Gastrocnemius medialis (tissue), 4 donors: ENCODE data around the gene CCDC174.

Source experiments
- CTCF ChIP-seq, 5 experiments: fragments of 450-650 bp in 3 of 5; fragments of 200-600 bp in 2 of 5; sonication (generic) in 2 of 5; IDR thresholded peaks in 4 of 5; conservative IDR thresholded peaks in 1 of 5; 1 replicate in 4 of 5; 2 replicates in 1 of 5; pipeline ENCODE4 v1.5.1; 2016 to 2019; ENCODE audit warnings: antibody characterized with exemption in 5 of 5, mild to moderate bottlenecking in 3 of 5, moderate library complexity in 3 of 5
- POLR2A ChIP-seq, 2 donors: fragments of 450-650 bp; IDR thresholded peaks; one replicate each; pipeline ENCODE4 v1.6.1; 2017; ENCODE audit warnings: antibody characterized with exemption in 2 of 2, mild to moderate bottlenecking in 2 of 2, moderate library complexity in 2 of 2

GRCh38 chr3:14721126-14721864, 69.7 kb downstream of the CCDC174 start:
- TF ChIP-seq CTCF (IDR thresholded peaks at IDR 0.05 in 4 of 5, conservative IDR thresholded peaks at IDR 0.05 in 1 of 5) (no peak), POLR2A (IDR thresholded peaks at IDR 0.05) (no peak)
